ENCODE data around the gene RSBN1L. TPM values are rescaled to one million over a fixed set of nuclear protein-coding genes. Genes with fewer than 3 reads are reported as not detected.

Gene RSBN1L
- total and polyA plus RNA-seq, 3 experiments from 2014 or later: 9.6 to 24.5 (median 23.4) TPM

GRCh38 chr7:77800730-77801129, 104.5 kb downstream of the RSBN1L start:
- no peaks in the 10 kb centered on the region for H3K36me3 ChIP-seq (ENCODE audit: insufficient read depth, low read length)
- ChIA-PET POLR2A (no interaction called here), CTCF (no interaction called here)
- peaks cover 0 to 3% (median 0%) of the 10 kb centered on the region in 5 donors for H3K9me3 Mint-ChIP-seq
- no peaks in the 10 kb centered on the region for H3K27me3 ChIP-seq (ENCODE audit: insufficient read depth, low read length, poor library complexity, severe bottlenecking)
- H3K27ac Mint-ChIP-seq: peak overlapping the region in 6 of 8 donors; percentile 4 to 94 (median 77)
- H3K36me3 Mint-ChIP-seq: peaks cover 0 to 18% (median 0%) of the 10 kb centered on the region in 3 donors
- H3K27me3 Mint-ChIP-seq: no peaks in the 10 kb centered on the region
- no peaks in the 10 kb centered on the region for H3K9me3 ChIP-seq (ENCODE audit: low read length)
- H3K4me1 ChIP-seq (ENCODE audit: insufficient read depth, low read length): peaks cover 63% of the 10 kb centered on the region
- no peak overlapping the region for H3K27ac ChIP-seq (ENCODE audit: low read depth, low read length)
- no peak for DNase-seq
- peaks cover 82 to 91% (median 89%) of the 10 kb centered on the region in 3 donors for H3K4me1 Mint-ChIP-seq
- peak overlapping the region; percentile 91 for H3K4me3 ChIP-seq (ENCODE audit: low read length)
- peak overlapping the region; percentile 91 to 99 (median 96) for H3K4me3 Mint-ChIP-seq

- H3K4me3 Mint-ChIP-seq: peak overlapping the region; percentile 29 to 67 (median 52)
- DNase-seq: no peak
- Histone ChIP-seq H3K9me3 (ENCODE audit: low read length) (no peaks in the 10 kb centered on the region), H3K36me3 (ENCODE audit: insufficient read depth, low read length) (no peaks in the 10 kb centered on the region), H3K4me1 (ENCODE audit: insufficient read depth, low read length) (peaks cover 47% of the 10 kb centered on the region), H3K27ac (ENCODE audit: low read depth, low read length) (no peak overlapping the region), H3K4me3 (ENCODE audit: low read length) (no peak overlapping the region), H3K27me3 (ENCODE audit: insufficient read depth, low read length, poor library complexity, severe bottlenecking) (no peaks in the 10 kb centered on the region)
- CTCF ChIA-PET: interaction anchor here (1.2 kb wide), 1 partner anchor 107 kb away, joined by 4 read pairs; the partner anchor contains the start of gene RSBN1L
- H3K27me3 Mint-ChIP-seq: no peaks in the 10 kb centered on the region
- peaks cover 11 to 15% (median 14%) of the 10 kb centered on the region in 5 donors for H3K9me3 Mint-ChIP-seq
- POLR2A ChIA-PET: interaction anchor here (0.9 to 1.1 kb wide), 2 partner anchors 18 to 105 kb away, joined by 3 read pairs; no protein-coding TSS in a partner anchor
- peaks cover 7 to 17% (median 12%) of the 10 kb centered on the region in 3 donors for H3K36me3 Mint-ChIP-seq
- peak overlapping the region; percentile 24 to 92 (median 64) for H3K27ac Mint-ChIP-seq
- peaks cover 73 to 91% (median 84%) of the 10 kb centered on the region in 3 donors for H3K4me1 Mint-ChIP-seq
Observed at GRCh38 chr7:77802557-77803405, 106.5 kb downstream of the RSBN1L start.

GRCh38 chr7:77806425-77806824, 110.2 kb downstream of the RSBN1L start:
- POLR2A ChIA-PET: no interaction called here
- Mint-ChIP-seq H3K27ac (peak overlapping the region in 2 of 8 donors; percentile 21 to 74), H3K27me3 (no peaks in the 10 kb centered on the region), H3K4me1 (peaks cover 54 to 80% (median 65%) of the 10 kb centered on the region in 3 donors), H3K9me3 (peaks cover 13 to 24% (median 23%) of the 10 kb centered on the region in 5 donors), H3K36me3 (peaks cover 7 to 21% (median 9%) of the 10 kb centered on the region in 3 donors), H3K4me3 (no peak overlapping the region)
- no peaks in the 10 kb centered on the region for H3K27me3 ChIP-seq (ENCODE audit: insufficient read depth, low read length, poor library complexity, severe bottlenecking)
- peaks cover 32% of the 10 kb centered on the region for H3K4me1 ChIP-seq (ENCODE audit: insufficient read depth, low read length)
- H3K27ac ChIP-seq (ENCODE audit: low read depth, low read length): no peak overlapping the region
- CTCF ChIA-PET: no interaction called here
- no peak overlapping the region for H3K4me3 ChIP-seq (ENCODE audit: low read length)
- H3K36me3 ChIP-seq (ENCODE audit: insufficient read depth, low read length): no peaks in the 10 kb centered on the region
- DNase-seq: no peak
- no peaks in the 10 kb centered on the region for H3K9me3 ChIP-seq (ENCODE audit: low read length)

GRCh38 chr7:77808517-77808916, 112.3 kb downstream of the RSBN1L start:
- ChIA-PET POLR2A (no interaction called here), CTCF (no interaction called here)
- no peaks in the 10 kb centered on the region for H3K27me3 ChIP-seq (ENCODE audit: insufficient read depth, low read length, poor library complexity, severe bottlenecking)
- no peak overlapping the region for H3K27ac ChIP-seq (ENCODE audit: low read depth, low read length)
- no peak overlapping the region for H3K4me3 ChIP-seq (ENCODE audit: low read length)
- no peaks in the 10 kb centered on the region for H3K36me3 ChIP-seq (ENCODE audit: insufficient read depth, low read length)
- Mint-ChIP-seq H3K4me3 (no peak overlapping the region), H3K27me3 (no peaks in the 10 kb centered on the region), H3K36me3 (peaks cover 7 to 21% (median 9%) of the 10 kb centered on the region in 3 donors), H3K4me1 (peaks cover 47 to 77% (median 64%) of the 10 kb centered on the region in 3 donors), H3K9me3 (peaks cover 13 to 24% (median 23%) of the 10 kb centered on the region in 5 donors), H3K27ac (peak overlapping the region in 1 of 8 donors; percentile 81)
- H3K4me1 ChIP-seq (ENCODE audit: insufficient read depth, low read length): peaks cover 20% of the 10 kb centered on the region
- no peaks in the 10 kb centered on the region for H3K9me3 ChIP-seq (ENCODE audit: low read length)
- DNase-seq: no peak

- CTCF ChIA-PET: no interaction called here
- H3K36me3 ChIP-seq (ENCODE audit: insufficient read depth, low read length): no peaks in the 10 kb centered on the region
- Mint-ChIP-seq H3K27me3 (no peaks in the 10 kb centered on the region), H3K36me3 (peaks cover 8 to 27% (median 14%) of the 10 kb centered on the region in 3 donors), H3K4me1 (peaks cover 38 to 66% (median 58%) of the 10 kb centered on the region in 3 donors), H3K9me3 (peaks cover 9 to 21% (median 19%) of the 10 kb centered on the region in 5 donors), H3K4me3 (no peak overlapping the region), H3K27ac (peak overlapping the region in 1 of 8 donors; percentile 25)
- H3K4me3 ChIP-seq (ENCODE audit: low read length): no peak overlapping the region
- no peak overlapping the region for H3K27ac ChIP-seq (ENCODE audit: low read depth, low read length)
- no peaks in the 10 kb centered on the region for H3K27me3 ChIP-seq (ENCODE audit: insufficient read depth, low read length, poor library complexity, severe bottlenecking)
- POLR2A ChIA-PET: interaction anchor here (1.5 kb wide), 1 partner anchor 13 kb away, joined by 5 read pairs; the partner anchor contains the start of genes PHTF2 and TMEM60
- H3K4me1 ChIP-seq (ENCODE audit: insufficient read depth, low read length): peaks cover 9% of the 10 kb centered on the region
- DNase-seq: no peak
- H3K9me3 ChIP-seq (ENCODE audit: low read length): no peaks in the 10 kb centered on the region
Observed at GRCh38 chr7:77811516-77812289, 115.4 kb downstream of the RSBN1L start.

- Histone ChIP-seq H3K36me3 (ENCODE audit: insufficient read depth, low read length) (no peaks in the 10 kb centered on the region), H3K27me3 (ENCODE audit: insufficient read depth, low read length, poor library complexity, severe bottlenecking) (no peaks in the 10 kb centered on the region), H3K27ac (ENCODE audit: low read depth, low read length) (no peak overlapping the region), H3K4me3 (ENCODE audit: low read length) (no peak overlapping the region), H3K9me3 (ENCODE audit: low read length) (no peaks in the 10 kb centered on the region), H3K4me1 (ENCODE audit: insufficient read depth, low read length) (peaks cover 9% of the 10 kb centered on the region)
- Mint-ChIP-seq H3K4me1 (peaks cover 40 to 64% (median 61%) of the 10 kb centered on the region in 3 donors), H3K4me3 (no peak overlapping the region), H3K36me3 (peaks cover 13 to 28% (median 19%) of the 10 kb centered on the region in 3 donors), H3K9me3 (peaks cover 11 to 19% (median 16%) of the 10 kb centered on the region in 5 donors), H3K27me3 (no peaks in the 10 kb centered on the region), H3K27ac (no peak overlapping the region)
- no peak for DNase-seq
- ChIA-PET POLR2A (interaction anchor here (1.5 kb wide), 1 partner anchor 14 kb away, joined by 5 read pairs; the partner anchor contains the start of genes PHTF2 and TMEM60), CTCF (no interaction called here)
Observed at GRCh38 chr7:77812290-77812685, 116.0 kb downstream of the RSBN1L start.

- no peak for DNase-seq
- H3K27ac ChIP-seq (ENCODE audit: low read depth, low read length): no peak overlapping the region
- H3K4me1 ChIP-seq (ENCODE audit: insufficient read depth, low read length): peaks cover 9% of the 10 kb centered on the region
- peaks cover 12 to 26% (median 22%) of the 10 kb centered on the region in 3 donors for H3K36me3 Mint-ChIP-seq
- H3K27me3 Mint-ChIP-seq: no peaks in the 10 kb centered on the region
- no peaks in the 10 kb centered on the region for H3K27me3 ChIP-seq (ENCODE audit: insufficient read depth, low read length, poor library complexity, severe bottlenecking)
- peaks cover 37 to 60% (median 56%) of the 10 kb centered on the region in 3 donors for H3K4me1 Mint-ChIP-seq
- no peaks in the 10 kb centered on the region for H3K9me3 ChIP-seq (ENCODE audit: low read length)
- peaks cover 8 to 14% (median 11%) of the 10 kb centered on the region in 5 donors for H3K9me3 Mint-ChIP-seq
- peak overlapping the region in 1 of 7 donors; percentile 5 for H3K4me3 Mint-ChIP-seq
- ChIA-PET POLR2A (interaction anchor here (0.5 kb wide), 1 partner anchor 21 kb away, joined by 3 read pairs; no protein-coding TSS in a partner anchor), CTCF (no interaction called here)
- H3K36me3 ChIP-seq (ENCODE audit: insufficient read depth, low read length): no peaks in the 10 kb centered on the region
- no peak overlapping the region for H3K4me3 ChIP-seq (ENCODE audit: low read length)
- peak overlapping the region in 4 of 8 donors; percentile 0 to 61 (median 36) for H3K27ac Mint-ChIP-seq
Observed at GRCh38 chr7:77813180-77813579, 116.9 kb downstream of the RSBN1L start.

Measured in CD8-positive, alpha-beta memory T cell (primary cell).